HCT116 (cell line): ENCODE data around the gene GRID2. TPM values are rescaled to one million over a fixed set of nuclear protein-coding genes. Genes with fewer than 3 reads are reported as not detected.

Experiments used
- ATAC-seq: fragments of 200-7000 bp; cut with Tn5 transposase; 2 replicates; pipeline ENCODE4 v1.9.1; 2020; ENCODE audit warnings: mild to moderate bottlenecking, moderate library complexity
- BruUV-seq: library from RNA; stranded (reverse); fragments of 400-500 nt; replicated peaks from 2 replicates; lab custom pipeline; 2021; lab: Mats Ljungman, UMichigan
- CTCF ChIA-PET: fragments of 300-600 bp; sonication (Branson Sonifier 250); formaldehyde crosslinking; loops from one replicate; lab custom pipeline; 2021; ENCODE audit warnings: antibody characterized with exemption; lab: Charles Lee
- POLR2A ChIA-PET: fragments of 300-600, 350-600 bp; sonication (Branson Sonifier 250); formaldehyde crosslinking; loops from one replicate; lab custom pipeline; 2021; ENCODE audit warnings: antibody characterized with exemption; lab: Charles Lee
- RAD21 ChIA-PET, 2 experiments: fragments of 300-600 bp; sonication (Branson Sonifier 250); formaldehyde crosslinking; loops; one replicate each; lab custom pipeline; 2023; ENCODE audit warnings: low total read pairs in 2 of 2; ENCODE audit not compliant: uncharacterized antibody in 2 of 2, unreplicated experiment in 2 of 2, low non-redundant PET in 1 of 2; lab: Charles Lee
- DNase-seq: peaks from one replicate; pipeline ENCODE4 v3.0.0-alpha.2; 2010; ENCODE audit warnings: low read depth, low spot score
- H2AFZ ChIP-seq: fragments of 200-600 bp; shearing (Covaris generic), sonication (generic); 2 replicates; pipeline ENCODE4 v1.6.1; 2017; ENCODE audit warnings: low read depth, mixed run types, mixed read lengths, antibody characterized with exemption, low read length; ENCODE audit not compliant: poor library complexity, severe bottlenecking
- H3K27ac ChIP-seq: 2 replicates; pipeline ENCODE4 v1.5.1; 2012; ENCODE audit warnings: low read depth, low read length
- H3K27me3 ChIP-seq: fragments of 200-600 bp; sonication (generic); 2 replicates; pipeline ENCODE4 v1.6.1; 2016; ENCODE audit warnings: mixed run types, low read length, mixed read lengths; ENCODE audit not compliant: insufficient read depth
- H3K36me3 ChIP-seq, 2 experiments: fragments of 200-500 bp in 1 of 2; fragments of 200-600 bp in 1 of 2; sonication (Bioruptor generic) in 1 of 2; sonication (generic) in 1 of 2; 2 replicates each; pipeline versions ENCODE4 v1.5.1 to v1.6.1; 2014 to 2016; ENCODE audit warnings: low read length in 2 of 2, inconsistent platforms in 1 of 2, mixed read lengths in 1 of 2, mixed run types in 1 of 2; ENCODE audit not compliant: insufficient read depth in 2 of 2, control insufficient read depth in 1 of 2
- H3K4me1 ChIP-seq, 2 experiments: fragments of 200-600 bp in 1 of 2; sonication (generic) in 1 of 2; 2 replicates each; pipeline versions ENCODE4 v1.5.1 to v1.6.1; 2012 to 2017; ENCODE audit warnings: low read length in 2 of 2, inconsistent platforms in 1 of 2, mild to moderate bottlenecking in 1 of 2, mixed read lengths in 1 of 2, mixed run types in 1 of 2, moderate library complexity in 1 of 2; ENCODE audit not compliant: insufficient read depth in 2 of 2, control insufficient read depth in 1 of 2
- H3K4me2 ChIP-seq: fragments of 200-600 bp; sonication (generic); 2 replicates; pipeline ENCODE4 v1.6.1; 2017; ENCODE audit warnings: mixed run types, low read length, mixed read lengths
- H3K4me3 ChIP-seq, 2 experiments: fragments of 200-600 bp in 1 of 2; sonication (generic) in 1 of 2; replicated peaks in 1 of 2; 2 replicates each; pipeline ENCODE4 v1.5.1; 2011 to 2016; ENCODE audit warnings: low read length in 2 of 2, control low read depth in 1 of 2, low read depth in 1 of 2, mild to moderate bottlenecking in 1 of 2, mixed read lengths in 1 of 2, mixed run types in 1 of 2
- H3K79me2 ChIP-seq: fragments of 200-600 bp; sonication (generic); 2 replicates; pipeline ENCODE4 v1.6.1; 2017; ENCODE audit warnings: mild to moderate bottlenecking, mixed run types, low read length, moderate library complexity, mixed read lengths; ENCODE audit not compliant: insufficient read depth
- H3K9ac ChIP-seq: fragments of 200-600 bp; sonication (generic); 2 replicates; pipeline ENCODE4 v1.6.1; 2016; ENCODE audit warnings: low read length, mixed read lengths
- H3K9me2 ChIP-seq: fragments of 200-600 bp; sonication (generic), shearing (Covaris generic); 2 replicates; pipeline ENCODE4 v1.6.1; 2017; ENCODE audit warnings: mixed run types, mild to moderate bottlenecking, moderate library complexity; ENCODE audit not compliant: insufficient read depth
- H3K9me3 ChIP-seq, 2 experiments: fragments of 200-500 bp in 1 of 2; fragments of 200-600 bp in 1 of 2; sonication (Bioruptor generic) in 1 of 2; sonication (generic) in 1 of 2; 2 replicates each; pipeline ENCODE4 v1.6.1; 2014 to 2017; ENCODE audit warnings: low read length in 2 of 2, mixed read lengths in 2 of 2, inconsistent platforms in 1 of 2, low read depth in 1 of 2, mild to moderate bottlenecking in 1 of 2, mixed run types in 1 of 2, moderate library complexity in 1 of 2; ENCODE audit not compliant: control insufficient read depth in 1 of 2, insufficient read depth in 1 of 2
- H4K20me1 ChIP-seq: fragments of 200-600 bp; sonication (generic), shearing (Covaris generic); 2 replicates; pipeline ENCODE4 v1.6.1; 2017; ENCODE audit warnings: mixed run types, mild to moderate bottlenecking, moderate library complexity; ENCODE audit not compliant: insufficient read depth
- ATF3 ChIP-seq: IDR thresholded peaks from 2 replicates; pipeline ENCODE4 v1.6.1; 2012
- CBX3 ChIP-seq: IDR thresholded peaks from 2 replicates; pipeline ENCODE4 v1.6.1; 2012; ENCODE audit warnings: low read depth
- CTCF ChIP-seq, 3 experiments: fragments of 200-600 bp in 1 of 3; sonication (generic) in 1 of 3; IDR thresholded peaks in 2 of 3; conservative IDR thresholded peaks in 1 of 3; 2 replicates each; pipeline ENCODE4 v1.5.1; 2012 to 2017; ENCODE audit warnings: low read depth in 2 of 3, low read length in 2 of 3, antibody characterized with exemption in 1 of 3, borderline replicate concordance in 1 of 3, control low read depth in 1 of 3, mild to moderate bottlenecking in 1 of 3, mixed read lengths in 1 of 3, mixed run types in 1 of 3, moderate library complexity in 1 of 3; ENCODE audit not compliant: insufficient read depth in 1 of 3
- EGR1 ChIP-seq: IDR thresholded peaks from 2 replicates; pipeline ENCODE4 v1.6.1; 2012; ENCODE audit warnings: low read depth
- ELF1 ChIP-seq: IDR thresholded peaks from 2 replicates; pipeline ENCODE4 v1.6.1; 2012; ENCODE audit warnings: low read depth, borderline replicate concordance
- EZH2 ChIP-seq: fragments of 200-600 bp; sonication (generic); IDR thresholded peaks from 2 replicates; pipeline ENCODE4 v1.6.1; 2017; ENCODE audit warnings: antibody characterized with exemption, mixed run types
- EZH2phosphoT487 ChIP-seq: fragments of 200-600 bp; IDR thresholded peaks from 2 replicates; pipeline ENCODE4 v1.6.1; 2018; ENCODE audit warnings: antibody characterized with exemption, borderline replicate concordance
- FOSL1 ChIP-seq: IDR thresholded peaks from 2 replicates; pipeline ENCODE4 v1.6.1; 2012; ENCODE audit warnings: low read depth
- MAX ChIP-seq: IDR thresholded peaks from 2 replicates; pipeline ENCODE4 v1.6.1; 2012
- POLR2A ChIP-seq: IDR thresholded peaks from 2 replicates; pipeline ENCODE4 v1.7.0; 2011; ENCODE audit warnings: borderline replicate concordance; ENCODE audit not compliant: insufficient read depth, insufficient read length; ENCODE audit errors: extremely low read depth
- RAD21 ChIP-seq: IDR thresholded peaks from 2 replicates; pipeline ENCODE4 v1.6.1; 2012; ENCODE audit warnings: low read depth, mild to moderate bottlenecking
- SIN3A ChIP-seq: IDR thresholded peaks from 2 replicates; pipeline ENCODE4 v1.6.1; 2012; ENCODE audit warnings: low read depth
- SRF ChIP-seq: IDR thresholded peaks from 2 replicates; pipeline ENCODE4 v1.6.1; 2012; ENCODE audit warnings: low read depth
- TCF7L2 ChIP-seq: IDR thresholded peaks from 2 replicates; pipeline ENCODE4 v1.7.0; 2011; ENCODE audit warnings: borderline replicate concordance, inconsistent platforms; ENCODE audit not compliant: insufficient read depth, insufficient read length; ENCODE audit errors: extremely low read depth
- YY1 ChIP-seq: IDR thresholded peaks from 2 replicates; pipeline ENCODE4 v1.6.1; 2011; ENCODE audit warnings: low read length, low read depth, moderate library complexity, mild to moderate bottlenecking; ENCODE audit not compliant: insufficient replicate concordance; ENCODE audit errors: extremely low read depth
- ZBTB33 ChIP-seq: IDR thresholded peaks from 2 replicates; pipeline ENCODE4 v1.6.1; 2011; ENCODE audit warnings: mild to moderate bottlenecking, low read length, moderate library complexity; ENCODE audit not compliant: insufficient replicate concordance; ENCODE audit errors: extremely low read depth
- ZFX ChIP-seq: fragments of 450-650 bp; IDR thresholded peaks from 2 replicates; pipeline ENCODE4 v1.6.1; 2017
- ZNF274 ChIP-seq: fragments of 200-500 bp; sonication (Bioruptor generic); IDR thresholded peaks from 2 replicates; pipeline ENCODE4 v1.6.1; 2014; ENCODE audit warnings: mild to moderate bottlenecking, low read depth, low read length, inconsistent platforms
- intact Hi-C: fragments of 100-400 bp; cut with micrococcal nuclease; formaldehyde crosslinking; loops from 2 replicates; pipeline ENCODE4 v1.10.0; 2022
- total RNA-seq: library from RNA; stranded (reverse); gene quantifications from one replicate; pipeline ENCODE4 v1.2.1, GENCODE V29; 2021; ENCODE audit not compliant: unreplicated experiment

Gene GRID2
- total RNA-seq, 1 experiment from 2014 or later, result not detected

GRCh38 chr4:93698686-93699085 is 1394.9 kb downstream of the GRID2 start:
- Histone ChIP-seq H2AFZ (no peak overlapping the region), H4K20me1 (no peaks in the 10 kb centered on the region), H3K9ac (no peak overlapping the region), H3K4me2 (no peak overlapping the region), H3K4me3 (no peak overlapping the region), H3K27me3 (no peaks in the 10 kb centered on the region), H3K9me2 (no peaks in the 10 kb centered on the region), H3K36me3 (no peaks in the 10 kb centered on the region), H3K9me3 (no peaks in the 10 kb centered on the region), H3K79me2 (no peaks in the 10 kb centered on the region), H3K4me1 (no peaks in the 10 kb centered on the region), H3K27ac (no peak overlapping the region)
- CTCF ChIA-PET, result no interaction called here
- no peak for ATAC-seq
- BruUV-seq, result no TSS peak
- intact Hi-C loops, result no loop called here
- RAD21 ChIA-PET, result no interaction called here
- TF ChIP-seq RAD21 (no peak), SIN3A (no peak), YY1 (no peak), EZH2phosphoT487 (no peak), ZNF274 (no peak), ZFX (no peak), MAX (no peak), SRF (no peak), POLR2A (no peak), EGR1 (no peak), EZH2 (no peak), ATF3 (no peak), CTCF (IDR thresholded peaks at IDR 0.05 in 2 of 3, conservative IDR thresholded peaks at IDR 0.05 in 1 of 3; ENCODE audit: borderline replicate concordance in 1 of 3, insufficient read depth in 1 of 3, low read depth in 2 of 3, low read length in 2 of 3) (no peak), ZBTB33 (no peak), TCF7L2 (no peak), FOSL1 (no peak), CBX3 (no peak), ELF1 (no peak)
- POLR2A ChIA-PET, result no interaction called here
- no peak for DNase-seq
